ENCODE measurements around the gene EFNA2.
"Not testable (repeated sequence)": the region's sequence is repeated elsewhere in the genome, so short reads cannot be mapped to it uniquely, and the experiment has no call there.

The EFNA2 gene

DNA sequence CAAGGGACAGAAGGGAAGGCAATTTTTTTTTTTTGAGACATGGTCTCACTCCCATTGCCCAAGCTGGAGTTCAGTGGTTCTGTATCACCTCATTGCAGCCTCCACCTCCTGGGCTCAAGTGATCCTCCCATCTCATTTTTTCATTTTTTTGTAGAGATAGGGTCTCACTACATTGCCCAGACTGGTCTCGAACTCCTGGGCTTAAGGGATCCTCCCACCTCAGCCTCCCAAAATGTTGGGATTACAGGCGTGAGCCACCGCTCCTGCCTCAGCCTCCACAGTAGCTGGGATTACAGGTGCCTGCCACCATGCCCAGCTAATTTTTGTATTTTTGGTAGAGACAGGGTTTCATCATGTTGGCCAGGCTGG, 34.6 kb downstream of the EFNA2 start:
- not testable (repeated sequence) for H3K4me3 ChIP-seq (ENCODE audit: low read length); H3K9me3 ChIP-seq (ENCODE audit: control insufficient read depth, low read length); H3K9ac ChIP-seq (ENCODE audit: low read length); H3K36me3 ChIP-seq (ENCODE audit: control insufficient read depth, insufficient read depth, low read length)
- H3K27me3 ChIP-seq (ENCODE audit: control insufficient read depth, insufficient read depth, low read length) = peaks cover 60% of the 10 kb centered on the region
- peaks cover 13% of the 10 kb centered on the region for H3K4me1 ChIP-seq (ENCODE audit: control insufficient read depth, insufficient read depth, low read length)

DNA sequence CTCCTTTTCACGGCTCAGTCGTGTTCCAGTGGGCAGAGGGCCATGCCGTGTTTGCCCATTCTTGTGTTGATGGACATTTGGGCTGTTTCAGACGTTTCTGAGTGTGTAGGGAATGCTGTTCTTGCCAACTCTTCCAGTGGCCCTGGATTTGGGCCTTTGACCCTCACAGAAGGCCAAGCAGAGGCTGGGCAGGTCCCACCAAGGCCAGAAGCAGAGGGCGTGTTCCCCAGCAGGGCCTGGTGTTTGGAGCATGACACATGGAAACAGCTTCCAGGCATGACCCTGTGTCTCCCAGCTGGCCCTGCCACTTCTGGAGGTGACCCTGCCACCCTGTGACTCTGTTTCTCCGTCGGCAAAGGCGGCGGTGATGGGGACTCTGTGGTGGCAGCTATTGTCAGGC, 35.9 kb downstream of the EFNA2 start:
- Histone ChIP-seq H3K9me3 (ENCODE audit: control insufficient read depth, low read length) (no peaks in the 10 kb centered on the region), H3K4me3 (ENCODE audit: low read length) (no peak overlapping the region), H3K27me3 (ENCODE audit: control insufficient read depth, insufficient read depth, low read length) (peaks cover 50% of the 10 kb centered on the region), H3K36me3 (ENCODE audit: control insufficient read depth, insufficient read depth, low read length) (no peaks in the 10 kb centered on the region), H3K4me1 (ENCODE audit: control insufficient read depth, insufficient read depth, low read length) (peaks cover 12% of the 10 kb centered on the region), H3K9ac (ENCODE audit: low read length) (no peak overlapping the region)

DNA sequence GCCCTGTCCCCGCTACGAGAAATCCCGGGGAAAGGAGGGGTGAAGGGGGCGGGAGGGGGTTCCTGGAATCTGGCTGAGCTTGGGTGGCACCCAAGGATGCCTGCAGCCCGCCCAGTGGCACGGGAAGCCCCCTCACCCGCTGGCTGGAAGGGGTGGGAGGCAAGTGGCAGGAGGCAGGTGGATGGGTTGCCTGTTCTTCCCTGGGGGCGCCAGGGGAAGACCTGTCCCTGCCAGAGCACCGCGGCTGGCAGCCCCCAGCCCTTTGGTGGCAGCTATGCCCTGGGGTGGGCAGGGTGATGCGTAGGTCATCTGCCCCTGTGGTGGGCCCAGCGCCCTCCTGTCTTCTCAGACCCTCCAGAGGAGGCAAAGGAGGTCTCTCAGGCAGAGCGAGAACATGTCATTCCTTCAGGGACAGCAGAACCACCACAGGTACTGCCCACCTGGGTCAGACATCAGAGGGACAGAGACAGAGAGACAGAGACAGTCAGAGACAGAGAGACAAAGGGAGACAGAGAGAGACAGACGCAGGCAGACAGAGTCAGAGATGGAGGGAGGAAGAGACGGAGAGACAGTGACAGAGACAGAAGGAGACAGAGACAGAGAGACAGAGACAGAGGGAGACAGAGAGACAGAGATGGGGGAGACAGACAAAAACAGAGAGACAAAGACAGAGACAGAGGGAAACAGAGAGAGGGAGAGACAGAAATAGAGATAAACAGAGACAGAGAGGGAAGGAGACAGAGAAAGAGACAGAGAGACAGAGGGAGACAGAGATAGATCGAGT, 36.7 kb downstream of the EFNA2 start:
- Histone ChIP-seq H3K27me3 (ENCODE audit: control insufficient read depth, insufficient read depth, low read length) (peaks cover 49% of the 10 kb centered on the region), H3K4me3 (ENCODE audit: low read length) (no peak overlapping the region), H3K4me1 (ENCODE audit: control insufficient read depth, insufficient read depth, low read length) (peaks cover 12% of the 10 kb centered on the region), H3K9ac (ENCODE audit: low read length) (no peak overlapping the region), H3K9me3 (ENCODE audit: control insufficient read depth, low read length) (no peaks in the 10 kb centered on the region), H3K36me3 (ENCODE audit: control insufficient read depth, insufficient read depth, low read length) (no peaks in the 10 kb centered on the region)

GRCh38 chr19:1324249-1324805, 38.7 kb downstream of the EFNA2 start:
- Histone ChIP-seq H3K27me3 (ENCODE audit: control insufficient read depth, insufficient read depth, low read length) (peaks cover 34% of the 10 kb centered on the region), H3K4me3 (ENCODE audit: low read length) (peak overlapping the region; percentile 8), H3K36me3 (ENCODE audit: control insufficient read depth, insufficient read depth, low read length) (no peaks in the 10 kb centered on the region), H3K4me1 (ENCODE audit: control insufficient read depth, insufficient read depth, low read length) (peaks cover 12% of the 10 kb centered on the region), H3K9me3 (ENCODE audit: control insufficient read depth, low read length) (no peaks in the 10 kb centered on the region), H3K9ac (ENCODE audit: low read length) (peak overlapping the region; percentile 55)

DNA sequence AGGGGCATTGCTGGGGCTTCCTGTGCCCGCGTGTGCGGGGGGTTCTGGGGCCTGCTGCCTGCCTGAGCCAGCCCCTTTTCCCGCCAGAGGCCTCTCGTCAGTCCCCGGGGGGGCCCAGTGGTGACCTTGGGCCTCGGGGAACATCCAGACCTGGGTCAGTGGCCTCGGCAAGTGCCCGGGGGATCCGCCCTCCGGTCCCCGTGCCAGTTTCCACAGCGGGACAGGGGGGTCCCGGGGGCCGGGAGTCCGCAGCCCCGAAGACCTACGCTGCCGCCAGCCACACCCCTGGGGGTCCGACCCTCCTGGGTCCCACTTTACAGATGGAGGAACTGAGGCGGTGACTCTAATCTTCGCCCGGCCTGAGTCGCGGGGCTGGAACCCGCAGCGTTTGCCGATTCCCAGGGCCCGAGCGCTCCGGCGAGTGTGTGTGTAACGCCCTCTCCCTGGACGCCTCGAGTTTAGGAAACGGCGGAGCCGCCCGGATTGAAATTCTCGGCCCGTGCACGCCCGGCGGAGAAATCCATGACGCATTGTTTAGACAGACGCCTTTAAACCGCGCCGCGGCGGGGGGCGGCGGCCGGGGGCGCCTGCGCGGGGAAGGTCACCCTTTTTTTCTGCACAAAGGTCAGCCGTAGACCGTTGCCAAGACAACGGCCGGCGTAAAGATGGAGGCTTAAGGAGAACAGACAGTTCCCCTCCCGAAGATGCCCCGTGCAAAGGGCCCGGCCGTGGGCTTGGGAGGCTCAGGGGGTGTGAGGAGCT, 39.3 kb downstream of the EFNA2 start:
- H3K36me3 ChIP-seq (ENCODE audit: control insufficient read depth, insufficient read depth, low read length) = no peaks in the 10 kb centered on the region
- H3K9ac ChIP-seq (ENCODE audit: low read length) = peak overlapping the region; percentile 55
- H3K27me3 ChIP-seq (ENCODE audit: control insufficient read depth, insufficient read depth, low read length) = peaks cover 32% of the 10 kb centered on the region
- peaks cover 12% of the 10 kb centered on the region for H3K4me1 ChIP-seq (ENCODE audit: control insufficient read depth, insufficient read depth, low read length)
- peak overlapping the region; percentile 8 for H3K4me3 ChIP-seq (ENCODE audit: low read length)
- H3K9me3 ChIP-seq (ENCODE audit: control insufficient read depth, low read length) = no peaks in the 10 kb centered on the region

DNA sequence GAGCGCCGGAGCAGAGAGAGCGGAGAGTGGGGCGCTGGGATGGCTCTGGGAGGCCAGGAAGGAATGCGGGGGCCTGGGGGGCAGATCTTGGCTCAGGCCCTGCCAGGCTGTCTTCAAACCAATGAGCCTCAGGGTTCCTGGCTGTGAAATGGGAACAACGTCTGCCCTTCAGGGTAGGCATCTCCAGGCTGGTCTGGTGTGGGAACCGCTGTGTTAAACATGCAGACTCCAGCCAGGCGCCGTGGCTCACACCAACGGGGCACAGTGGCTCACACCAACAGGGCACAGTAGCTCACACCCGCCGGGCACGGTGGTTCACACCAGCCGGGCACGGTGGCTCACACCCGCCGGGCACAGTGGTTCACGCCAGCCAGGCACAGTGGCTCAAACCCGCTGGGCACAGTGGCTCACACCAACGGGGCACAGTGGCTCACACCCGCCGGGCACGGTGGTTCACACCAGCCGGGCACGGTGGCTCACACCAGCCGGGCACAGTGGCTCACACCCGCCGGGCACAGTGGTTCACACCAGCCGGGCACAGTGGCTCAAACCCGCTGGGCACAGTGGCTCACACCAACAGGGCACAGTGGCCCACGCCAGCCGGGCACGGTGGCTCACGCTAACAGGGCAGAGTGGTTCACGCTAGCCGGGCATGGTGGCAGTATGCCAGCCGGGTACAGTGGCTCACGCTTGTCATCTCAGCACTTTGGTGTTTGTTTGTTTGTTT, 40.1 kb downstream of the EFNA2 start:
- H3K4me3 ChIP-seq (ENCODE audit: low read length) = no peak overlapping the region
- H3K9ac ChIP-seq (ENCODE audit: low read length) = no peak overlapping the region
- no peaks in the 10 kb centered on the region for H3K36me3 ChIP-seq (ENCODE audit: control insufficient read depth, insufficient read depth, low read length)
- no peaks in the 10 kb centered on the region for H3K9me3 ChIP-seq (ENCODE audit: control insufficient read depth, low read length)
- peaks cover 12% of the 10 kb centered on the region for H3K4me1 ChIP-seq (ENCODE audit: control insufficient read depth, insufficient read depth, low read length)
- peaks cover 31% of the 10 kb centered on the region for H3K27me3 ChIP-seq (ENCODE audit: control insufficient read depth, insufficient read depth, low read length)

DNA sequence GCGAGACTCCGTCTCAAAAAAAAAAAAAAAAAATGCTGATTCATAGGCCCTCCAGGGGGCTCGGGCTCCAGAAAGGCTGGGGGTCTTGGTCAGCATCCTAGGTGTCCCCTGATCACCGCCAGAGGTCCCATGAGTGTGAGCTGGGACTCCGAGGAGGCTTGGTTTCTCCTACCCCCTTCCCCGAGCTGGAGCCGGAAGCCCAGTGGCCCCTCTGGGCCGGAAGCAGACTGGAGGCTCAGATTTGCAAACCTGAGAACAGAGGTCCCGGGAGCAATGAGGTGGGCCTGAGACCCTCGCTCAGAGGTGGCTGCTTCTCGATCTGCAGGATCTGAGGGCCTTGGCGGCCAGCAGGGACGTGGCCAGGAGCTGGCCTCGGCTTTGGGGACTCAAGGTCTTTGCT, 41.5 kb downstream of the EFNA2 start:
- Histone ChIP-seq H3K36me3 (ENCODE audit: control insufficient read depth, insufficient read depth, low read length) (no peaks in the 10 kb centered on the region), H3K9me3 (ENCODE audit: control insufficient read depth, low read length) (no peaks in the 10 kb centered on the region), H3K4me3 (ENCODE audit: low read length) (no peak overlapping the region), H3K27me3 (ENCODE audit: control insufficient read depth, insufficient read depth, low read length) (peaks cover 31% of the 10 kb centered on the region), H3K4me1 (ENCODE audit: control insufficient read depth, insufficient read depth, low read length) (peaks cover 12% of the 10 kb centered on the region), H3K9ac (ENCODE audit: low read length) (no peak overlapping the region)

DNA sequence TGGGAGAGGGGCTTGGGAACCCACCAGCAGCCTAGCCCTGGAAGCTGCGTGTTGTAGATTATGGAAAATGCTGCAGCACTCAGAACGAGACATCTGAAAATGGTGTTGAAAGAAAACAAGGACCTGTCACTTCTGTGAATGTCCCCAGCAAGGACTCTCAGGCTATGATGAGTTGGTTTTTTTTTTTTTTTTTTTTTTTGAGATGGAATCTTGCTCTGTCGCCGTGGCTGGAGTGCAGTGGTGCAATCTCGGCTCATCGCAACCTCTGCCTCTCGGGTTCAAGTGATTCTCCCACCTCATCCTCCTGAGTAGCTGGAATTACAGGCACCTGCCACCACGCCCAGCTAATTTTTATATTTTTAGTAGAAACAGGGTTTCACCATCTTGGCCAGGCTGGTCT, 46.5 kb downstream of the EFNA2 start:
- not testable (repeated sequence) for H3K36me3 ChIP-seq (ENCODE audit: control insufficient read depth, insufficient read depth, low read length); H3K9ac ChIP-seq (ENCODE audit: low read length)

DNA sequence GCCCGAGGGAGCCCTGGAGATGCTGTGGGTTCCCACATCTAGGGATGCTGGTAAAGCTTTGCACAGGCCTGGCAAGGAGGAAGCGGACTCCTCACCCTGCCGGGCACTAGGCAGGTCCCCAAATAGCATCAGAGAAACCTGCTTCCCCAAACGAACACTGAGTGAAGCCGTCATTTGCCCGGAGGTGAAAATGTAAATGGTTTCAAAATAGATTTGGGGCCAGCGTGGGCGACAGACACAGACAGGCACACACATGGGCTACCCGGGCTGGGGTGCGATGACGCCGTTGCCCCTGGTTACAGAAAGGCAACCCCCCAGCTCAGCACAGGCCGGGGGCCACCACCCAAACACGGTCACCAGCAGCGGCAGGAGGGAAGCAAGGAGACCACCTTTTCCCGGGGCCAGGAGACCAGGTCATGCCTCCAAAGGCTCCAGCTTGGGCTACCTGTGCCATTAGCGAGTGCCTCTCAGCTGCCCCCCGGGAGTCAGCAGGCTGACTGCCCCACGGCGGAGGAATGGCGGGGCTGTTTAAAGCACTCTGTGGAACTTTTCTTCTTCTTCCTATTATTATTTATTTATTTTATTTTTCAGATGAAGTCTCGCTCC, 50.5 kb downstream of the EFNA2 start:
- Histone ChIP-seq H3K9me3 (ENCODE audit: control insufficient read depth, low read length) (no peaks in the 10 kb centered on the region), H3K4me1 (ENCODE audit: control insufficient read depth, insufficient read depth, low read length) (no peaks in the 10 kb centered on the region), H3K9ac (ENCODE audit: low read length) (no peak overlapping the region), H3K4me3 (ENCODE audit: low read length) (no peak overlapping the region), H3K36me3 (ENCODE audit: control insufficient read depth, insufficient read depth, low read length) (no peaks in the 10 kb centered on the region), H3K27me3 (ENCODE audit: control insufficient read depth, insufficient read depth, low read length) (peaks cover 5% of the 10 kb centered on the region)

More for the DNA sequence above, 46.5 kb downstream of the EFNA2 start:
- H3K4me3 ChIP-seq (ENCODE audit: low read length); H3K9me3 ChIP-seq (ENCODE audit: control insufficient read depth, low read length); H3K4me1 ChIP-seq (ENCODE audit: control insufficient read depth, insufficient read depth, low read length); H3K27me3 ChIP-seq (ENCODE audit: control insufficient read depth, insufficient read depth, low read length): not testable (repeated sequence)

DNA sequence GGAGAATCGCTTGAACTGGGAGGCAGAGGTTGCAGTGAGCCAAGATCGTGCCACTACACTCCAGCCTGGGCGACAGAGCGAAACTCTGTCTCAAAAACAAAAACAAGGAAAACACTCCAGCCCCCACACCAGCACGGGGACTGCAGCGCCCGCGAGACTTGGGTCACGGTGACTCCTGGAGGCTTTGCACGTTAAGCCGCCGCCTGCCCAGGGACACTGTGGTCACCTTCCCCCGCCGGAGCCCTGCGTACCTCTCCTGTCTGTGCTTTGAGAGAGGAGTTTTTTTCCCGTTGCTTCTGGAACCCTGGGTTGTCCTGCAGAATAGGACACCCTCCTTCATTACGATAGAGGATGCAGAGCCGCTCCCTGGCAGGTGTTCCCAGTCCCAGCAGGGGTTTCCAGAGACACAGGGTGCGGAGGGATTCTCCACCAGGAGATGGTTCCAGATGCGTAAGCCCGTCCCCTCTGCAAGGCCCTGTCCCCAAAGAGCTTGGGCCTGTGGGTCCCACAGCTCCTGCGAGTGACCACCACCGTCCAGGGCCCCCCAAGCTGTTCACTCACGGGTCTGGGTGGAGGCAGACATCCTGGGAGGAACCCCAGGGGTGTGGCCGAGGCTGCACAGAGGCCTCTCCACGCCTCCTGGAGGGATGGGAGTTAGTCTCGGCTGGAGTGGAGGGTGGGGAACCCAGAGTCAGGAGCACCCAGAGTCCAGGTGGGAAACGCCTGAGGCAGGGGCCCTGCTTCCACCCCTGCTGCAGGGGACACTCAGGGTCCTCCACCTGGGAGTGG, 55.2 kb downstream of the EFNA2 start:
- Histone ChIP-seq H3K4me3 (ENCODE audit: low read length) (no peak overlapping the region), H3K4me1 (ENCODE audit: control insufficient read depth, insufficient read depth, low read length) (no peaks in the 10 kb centered on the region), H3K36me3 (ENCODE audit: control insufficient read depth, insufficient read depth, low read length) (no peaks in the 10 kb centered on the region), H3K9ac (ENCODE audit: low read length) (no peak overlapping the region), H3K9me3 (ENCODE audit: control insufficient read depth, low read length) (no peaks in the 10 kb centered on the region), H3K27me3 (ENCODE audit: control insufficient read depth, insufficient read depth, low read length) (peaks cover 6% of the 10 kb centered on the region)

DNA sequence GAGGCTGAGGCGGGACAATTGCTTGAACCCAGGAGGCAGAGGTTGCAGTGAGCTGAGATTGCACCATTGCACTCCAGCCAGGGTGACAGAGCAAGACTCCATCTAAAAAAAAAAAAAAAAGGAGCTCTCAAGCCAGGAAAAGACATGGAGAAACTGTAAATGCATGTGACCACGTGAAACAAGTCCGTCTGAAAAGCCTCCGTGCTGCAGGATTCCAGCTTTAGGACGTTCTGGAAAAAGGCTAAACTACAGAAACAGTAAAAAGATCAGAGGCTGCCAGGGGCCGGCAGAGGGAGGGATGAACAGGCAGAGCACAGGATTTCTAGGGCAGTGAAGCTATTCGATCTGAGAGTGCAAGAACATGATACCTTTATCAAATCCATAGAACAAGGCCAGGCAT, 57.4 kb downstream of the EFNA2 start:
- Histone ChIP-seq H3K4me3 (ENCODE audit: low read length) (no peak overlapping the region), H3K27me3 (ENCODE audit: control insufficient read depth, insufficient read depth, low read length) (peaks cover 6% of the 10 kb centered on the region), H3K9me3 (ENCODE audit: control insufficient read depth, low read length) (no peaks in the 10 kb centered on the region), H3K4me1 (ENCODE audit: control insufficient read depth, insufficient read depth, low read length) (no peaks in the 10 kb centered on the region), H3K9ac (ENCODE audit: low read length) (no peak overlapping the region), H3K36me3 (ENCODE audit: control insufficient read depth, insufficient read depth, low read length) (no peaks in the 10 kb centered on the region)
